Measurements from ENCODE around the gene PTPRK. TPM values are rescaled to one million over a fixed set of nuclear protein-coding genes. Genes with fewer than 3 reads are reported as not detected.

The PTPRK gene
- total RNA-seq, 1 experiment from 2014 or later, result 46.5 TPM

GRCh38 chr6:128073389-128073788, 447.0 kb downstream of the PTPRK start:
- no peak for DNase-seq (ENCODE audit: low read depth)

- DNase-seq (ENCODE audit: low read depth), result no peak
Observed at GRCh38 chr6:128071212-128071611, 449.2 kb downstream of the PTPRK start.

- no peak for DNase-seq (ENCODE audit: low read depth)
Observed at GRCh38 chr6:128070406-128070805, 450.0 kb downstream of the PTPRK start.

GRCh38 chr6:128069188-128069587, 451.2 kb downstream of the PTPRK start:
- DNase-seq (ENCODE audit: low read depth), result no peak

GRCh38 chr6:128068119-128068479, 452.3 kb downstream of the PTPRK start:
- DNase-seq (ENCODE audit: low read depth), result no peak

- no peak for DNase-seq (ENCODE audit: low read depth)
Observed at GRCh38 chr6:128067446-128068118, 452.8 kb downstream of the PTPRK start.

- no peak for DNase-seq (ENCODE audit: low read depth)
Observed at GRCh38 chr6:128065072-128065471, 455.3 kb downstream of the PTPRK start.

- DNase-seq (ENCODE audit: low read depth), result no peak
Observed at GRCh38 chr6:128064540-128064895, 455.9 kb downstream of the PTPRK start.

- DNase-seq (ENCODE audit: low read depth), result no peak
Observed at GRCh38 chr6:128063850-128064539, 456.4 kb downstream of the PTPRK start.

- DNase-seq (ENCODE audit: low read depth), result no peak
Observed at GRCh38 chr6:128062882-128063603, 457.4 kb downstream of the PTPRK start.

- DNase-seq (ENCODE audit: low read depth), result no peak
Observed at GRCh38 chr6:128057946-128058345, 462.5 kb downstream of the PTPRK start.

- no peak for DNase-seq (ENCODE audit: low read depth)
Observed at GRCh38 chr6:128057541-128057940, 462.9 kb downstream of the PTPRK start.

- DNase-seq (ENCODE audit: low read depth), result no peak
Observed at GRCh38 chr6:128053109-128053508, 467.3 kb downstream of the PTPRK start.

- DNase-seq (ENCODE audit: low read depth), result no peak
Observed at GRCh38 chr6:128047989-128048388, 472.4 kb downstream of the PTPRK start.

- no peak for DNase-seq (ENCODE audit: low read depth)
Observed at GRCh38 chr6:128046033-128046432, 474.4 kb downstream of the PTPRK start.

GRCh38 chr6:128039543-128039942, 480.9 kb downstream of the PTPRK start:
- no peak for DNase-seq (ENCODE audit: low read depth)

GRCh38 chr6:128036808-128037570, 483.4 kb downstream of the PTPRK start:
- no peak for DNase-seq (ENCODE audit: low read depth)

GRCh38 chr6:128033156-128033555, 487.2 kb downstream of the PTPRK start:
- no peak for DNase-seq (ENCODE audit: low read depth)

- no peak for DNase-seq (ENCODE audit: low read depth)
Observed at GRCh38 chr6:128032042-128032441, 488.4 kb downstream of the PTPRK start.

GRCh38 chr6:128029826-128030225, 490.6 kb downstream of the PTPRK start:
- DNase-seq (ENCODE audit: low read depth), result no peak

- DNase-seq (ENCODE audit: low read depth), result no peak
Observed at GRCh38 chr6:128028183-128028582, 492.2 kb downstream of the PTPRK start.

GRCh38 chr6:128025478-128025877, 494.9 kb downstream of the PTPRK start:
- DNase-seq (ENCODE audit: low read depth), result no peak
